ENCODE results near the gene KRTAP20-3. TPM values are rescaled to one million over a fixed set of nuclear protein-coding genes. Genes with fewer than 3 reads are reported as not detected.

The KRTAP20-3 gene
- total RNA-seq = not detected

GRCh38 chr21:30642564-30642963 is at the start of gene KRTAP20-3:
KRTAP20-3 (plus strand) TSS chr21:30642864.
- no peak for DNase-seq
- Mint-ChIP-seq H3K9me3 (no peaks in the 10 kb centered on the region), H3K4me3 (no peak within 1 kb of the TSS), H3K4me1 (no peaks in the 10 kb centered on the region), H3K36me3 (no peaks in the 10 kb centered on the region), H3K27ac (no peak within 1 kb of the TSS), H3K27me3 (no peaks in the 10 kb centered on the region)

- DNase-seq = no peak
- Mint-ChIP-seq H3K4me3 (no peak within 1 kb of the TSS), H3K27ac (no peak within 1 kb of the TSS), H3K9me3 (no peaks in the 10 kb centered on the region), H3K36me3 (no peaks in the 10 kb centered on the region), H3K4me1 (no peaks in the 10 kb centered on the region), H3K27me3 (peaks cover 5% of the 10 kb centered on the region)
Measured at GRCh38 chr21:30598802-30599201, 43.9 kb upstream of the KRTAP20-3 start, which contains the start of gene KRTAP6-2. KRTAP6-2 (minus strand) TSS chr21:30598902; CDS start chr21:30598874, 28 bp downstream.

GRCh38 chr21:30600787-30601186 is 41.9 kb upstream of the KRTAP20-3 start, which contains the start of gene KRTAP22-1:
KRTAP22-1 (plus strand) TSS chr21:30601087.
- H3K27me3 Mint-ChIP-seq = peaks cover 5% of the 10 kb centered on the region
- H3K36me3 Mint-ChIP-seq = no peaks in the 10 kb centered on the region
- H3K4me1 Mint-ChIP-seq = no peaks in the 10 kb centered on the region
- H3K9me3 Mint-ChIP-seq = no peaks in the 10 kb centered on the region
- no peak within 1 kb of the TSS for H3K4me3 Mint-ChIP-seq
- H3K27ac Mint-ChIP-seq = no peak within 1 kb of the TSS
- DNase-seq = no peak

- H3K27ac Mint-ChIP-seq = no peak overlapping the region
- H3K4me1 Mint-ChIP-seq = no peaks in the 10 kb centered on the region
- no peaks in the 10 kb centered on the region for H3K36me3 Mint-ChIP-seq
- no peak for DNase-seq
- no peak overlapping the region for H3K4me3 Mint-ChIP-seq
- peaks cover 7% of the 10 kb centered on the region for H3K27me3 Mint-ChIP-seq
- H3K9me3 Mint-ChIP-seq = peaks cover 2% of the 10 kb centered on the region
Measured at GRCh38 chr21:30605968-30606367, 36.7 kb upstream of the KRTAP20-3 start.

GRCh38 chr21:30612132-30612531 is 30.5 kb upstream of the KRTAP20-3 start:
- peaks cover 2% of the 10 kb centered on the region for H3K27me3 Mint-ChIP-seq
- no peak overlapping the region for H3K4me3 Mint-ChIP-seq
- DNase-seq = no peak
- no peaks in the 10 kb centered on the region for H3K4me1 Mint-ChIP-seq
- no peak overlapping the region for H3K27ac Mint-ChIP-seq
- peaks cover 6% of the 10 kb centered on the region for H3K9me3 Mint-ChIP-seq
- H3K36me3 Mint-ChIP-seq = no peaks in the 10 kb centered on the region

- DNase-seq = no peak
- H3K27me3 Mint-ChIP-seq = no peaks in the 10 kb centered on the region
Measured at GRCh38 chr21:30613836-30614235, 28.8 kb upstream of the KRTAP20-3 start, which contains the start of gene KRTAP6-1. KRTAP6-1 (minus strand) TSS chr21:30613930; CDS start chr21:30613904, 26 bp downstream.

GRCh38 chr21:30615199-30615598 is 27.5 kb upstream of the KRTAP20-3 start:
- H3K27ac Mint-ChIP-seq = no peak overlapping the region
- no peak overlapping the region for H3K4me3 Mint-ChIP-seq
- no peaks in the 10 kb centered on the region for H3K36me3 Mint-ChIP-seq
- no peak for DNase-seq
- no peaks in the 10 kb centered on the region for H3K4me1 Mint-ChIP-seq
- H3K9me3 Mint-ChIP-seq = peaks cover 6% of the 10 kb centered on the region
- no peaks in the 10 kb centered on the region for H3K27me3 Mint-ChIP-seq

More at GRCh38 chr21:30613836-30614235, 28.8 kb upstream of the KRTAP20-3 start, which contains the start of gene KRTAP6-1:
- Mint-ChIP-seq H3K27ac (no peak within 1 kb of the TSS), H3K9me3 (peaks cover 6% of the 10 kb centered on the region), H3K4me3 (no peak within 1 kb of the TSS), H3K4me1 (no peaks in the 10 kb centered on the region), H3K36me3 (no peaks in the 10 kb centered on the region)

- DNase-seq = no peak
- Mint-ChIP-seq H3K4me1 (no peaks in the 10 kb centered on the region), H3K27me3 (no peaks in the 10 kb centered on the region), H3K36me3 (no peaks in the 10 kb centered on the region), H3K27ac (no peak within 1 kb of the TSS), H3K4me3 (no peak within 1 kb of the TSS), H3K9me3 (peaks cover 2% of the 10 kb centered on the region)
Measured at GRCh38 chr21:30616125-30616524, 26.5 kb upstream of the KRTAP20-3 start, which contains the start of gene KRTAP20-1. KRTAP20-1 (plus strand) TSS chr21:30616425; CDS start chr21:30616455, 30 bp downstream.

GRCh38 chr21:30620080-30620479 is 22.6 kb upstream of the KRTAP20-3 start:
- Mint-ChIP-seq H3K27me3 (peaks cover 3% of the 10 kb centered on the region), H3K4me1 (no peaks in the 10 kb centered on the region), H3K36me3 (no peaks in the 10 kb centered on the region)

GRCh38 chr21:30620522-30620921 is 22.1 kb upstream of the KRTAP20-3 start, which contains the start of gene KRTAP20-4:
KRTAP20-4 (plus strand) TSS chr21:30620627.
- H3K9me3 Mint-ChIP-seq = no peaks in the 10 kb centered on the region
- no peaks in the 10 kb centered on the region for H3K4me1 Mint-ChIP-seq
- no peak within 1 kb of the TSS for H3K27ac Mint-ChIP-seq
- no peak for DNase-seq
- H3K36me3 Mint-ChIP-seq = no peaks in the 10 kb centered on the region
- no peak within 1 kb of the TSS for H3K4me3 Mint-ChIP-seq
- H3K27me3 Mint-ChIP-seq = peaks cover 3% of the 10 kb centered on the region

More at GRCh38 chr21:30620080-30620479, 22.6 kb upstream of the KRTAP20-3 start:
- Mint-ChIP-seq H3K4me3 (no peak overlapping the region), H3K9me3 (no peaks in the 10 kb centered on the region), H3K27ac (no peak overlapping the region)
- DNase-seq = no peak

GRCh38 chr21:30623362-30623761 is 19.3 kb upstream of the KRTAP20-3 start:
- H3K9me3 Mint-ChIP-seq = no peaks in the 10 kb centered on the region
- no peak overlapping the region for H3K4me3 Mint-ChIP-seq
- H3K27ac Mint-ChIP-seq = no peak overlapping the region
- DNase-seq = no peak
- no peaks in the 10 kb centered on the region for H3K4me1 Mint-ChIP-seq
- peaks cover 3% of the 10 kb centered on the region for H3K27me3 Mint-ChIP-seq
- H3K36me3 Mint-ChIP-seq = no peaks in the 10 kb centered on the region

GRCh38 chr21:30625449-30626165 is 17.1 kb upstream of the KRTAP20-3 start:
- no peak for DNase-seq
- no peak overlapping the region for H3K4me3 Mint-ChIP-seq
- peaks cover 8% of the 10 kb centered on the region for H3K27me3 Mint-ChIP-seq
- no peaks in the 10 kb centered on the region for H3K4me1 Mint-ChIP-seq
- H3K27ac Mint-ChIP-seq = no peak overlapping the region
- H3K9me3 Mint-ChIP-seq = no peaks in the 10 kb centered on the region
- no peaks in the 10 kb centered on the region for H3K36me3 Mint-ChIP-seq

GRCh38 chr21:30628109-30628508 is 14.6 kb upstream of the KRTAP20-3 start:
- no peaks in the 10 kb centered on the region for H3K4me1 Mint-ChIP-seq
- no peak overlapping the region for H3K4me3 Mint-ChIP-seq
- H3K9me3 Mint-ChIP-seq = no peaks in the 10 kb centered on the region
- H3K27me3 Mint-ChIP-seq = peaks cover 8% of the 10 kb centered on the region
- H3K36me3 Mint-ChIP-seq = no peaks in the 10 kb centered on the region
- H3K27ac Mint-ChIP-seq = no peak overlapping the region
- DNase-seq = no peak

- no peaks in the 10 kb centered on the region for H3K9me3 Mint-ChIP-seq
- no peaks in the 10 kb centered on the region for H3K4me1 Mint-ChIP-seq
Measured at GRCh38 chr21:30629200-30629599, 13.5 kb upstream of the KRTAP20-3 start.

GRCh38 chr21:30634906-30635305 is 7.8 kb upstream of the KRTAP20-3 start, which contains the start of gene KRTAP20-2:
KRTAP20-2 (plus strand) TSS chr21:30635206; CDS start chr21:30635264, 58 bp downstream.
- no peaks in the 10 kb centered on the region for H3K36me3 Mint-ChIP-seq
- no peak for DNase-seq
- no peak within 1 kb of the TSS for H3K27ac Mint-ChIP-seq
- no peaks in the 10 kb centered on the region for H3K9me3 Mint-ChIP-seq
- H3K27me3 Mint-ChIP-seq = no peaks in the 10 kb centered on the region
- H3K4me1 Mint-ChIP-seq = no peaks in the 10 kb centered on the region
- no peak within 1 kb of the TSS for H3K4me3 Mint-ChIP-seq

More at GRCh38 chr21:30629200-30629599, 13.5 kb upstream of the KRTAP20-3 start:
- Mint-ChIP-seq H3K27ac (no peak overlapping the region), H3K4me3 (no peak overlapping the region), H3K27me3 (peaks cover 8% of the 10 kb centered on the region), H3K36me3 (no peaks in the 10 kb centered on the region)
- DNase-seq = no peak

Measured in activated naive CD8-positive, alpha-beta T cell treated with anti-CD3 and anti-CD28 coated beads for 36 hours (primary cell).